ENCODE measurements around the gene ADK. TPM values are rescaled to one million over a fixed set of nuclear protein-coding genes. Genes with fewer than 3 reads are reported as not detected.

Gene ADK
- total RNA-seq, 1 donor from 2014 or later: 47.0 TPM

DNA sequence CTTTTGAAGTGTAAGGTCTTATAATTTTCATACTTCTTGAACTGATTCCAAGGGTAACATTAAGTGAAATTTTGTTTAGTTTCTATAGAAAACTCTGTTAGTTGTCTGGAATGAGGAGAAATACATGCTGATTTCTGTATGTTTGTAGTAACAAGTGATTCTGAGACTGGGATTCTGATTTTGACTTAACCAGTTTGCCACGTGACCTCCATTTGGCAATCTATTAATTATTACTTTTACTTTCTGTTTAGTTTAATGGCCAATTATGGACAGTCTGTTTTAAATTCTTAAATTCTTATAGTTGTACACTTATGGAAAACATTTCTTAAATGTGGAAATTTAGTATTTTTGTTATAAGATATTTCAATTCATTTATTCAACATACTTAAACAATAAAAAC is 163.1 kb downstream of the ADK start:
- Mint-ChIP-seq H3K36me3 (ENCODE audit: unreplicated experiment) (peaks cover 11% of the 10 kb centered on the region), H3K9me3 (ENCODE audit: unreplicated experiment) (peaks cover 3% of the 10 kb centered on the region), H3K27ac (ENCODE audit: unreplicated experiment) (peak overlapping the region; percentile 13), H3K4me3 (ENCODE audit: unreplicated experiment) (no peak overlapping the region), H3K27me3 (ENCODE audit: unreplicated experiment) (no peaks in the 10 kb centered on the region), H3K4me1 (ENCODE audit: unreplicated experiment) (peaks cover 26% of the 10 kb centered on the region)
- TF ChIP-seq, protein P1, sequence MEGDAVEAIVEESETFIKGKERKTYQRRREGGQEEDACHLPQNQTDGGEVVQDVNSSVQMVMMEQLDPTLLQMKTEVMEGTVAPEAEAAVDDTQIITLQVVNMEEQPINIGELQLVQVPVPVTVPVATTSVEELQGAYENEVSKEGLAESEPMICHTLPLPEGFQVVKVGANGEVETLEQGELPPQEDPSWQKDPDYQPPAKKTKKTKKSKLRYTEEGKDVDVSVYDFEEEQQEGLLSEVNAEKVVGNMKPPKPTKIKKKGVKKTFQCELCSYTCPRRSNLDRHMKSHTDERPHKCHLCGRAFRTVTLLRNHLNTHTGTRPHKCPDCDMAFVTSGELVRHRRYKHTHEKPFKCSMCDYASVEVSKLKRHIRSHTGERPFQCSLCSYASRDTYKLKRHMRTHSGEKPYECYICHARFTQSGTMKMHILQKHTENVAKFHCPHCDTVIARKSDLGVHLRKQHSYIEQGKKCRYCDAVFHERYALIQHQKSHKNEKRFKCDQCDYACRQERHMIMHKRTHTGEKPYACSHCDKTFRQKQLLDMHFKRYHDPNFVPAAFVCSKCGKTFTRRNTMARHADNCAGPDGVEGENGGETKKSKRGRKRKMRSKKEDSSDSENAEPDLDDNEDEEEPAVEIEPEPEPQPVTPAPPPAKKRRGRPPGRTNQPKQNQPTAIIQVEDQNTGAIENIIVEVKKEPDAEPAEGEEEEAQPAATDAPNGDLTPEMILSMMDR (IDR thresholded peaks at IDR 0.05): no peak
- DNase-seq (ENCODE audit: extremely low spot score, unreplicated experiment): no peak

DNA sequence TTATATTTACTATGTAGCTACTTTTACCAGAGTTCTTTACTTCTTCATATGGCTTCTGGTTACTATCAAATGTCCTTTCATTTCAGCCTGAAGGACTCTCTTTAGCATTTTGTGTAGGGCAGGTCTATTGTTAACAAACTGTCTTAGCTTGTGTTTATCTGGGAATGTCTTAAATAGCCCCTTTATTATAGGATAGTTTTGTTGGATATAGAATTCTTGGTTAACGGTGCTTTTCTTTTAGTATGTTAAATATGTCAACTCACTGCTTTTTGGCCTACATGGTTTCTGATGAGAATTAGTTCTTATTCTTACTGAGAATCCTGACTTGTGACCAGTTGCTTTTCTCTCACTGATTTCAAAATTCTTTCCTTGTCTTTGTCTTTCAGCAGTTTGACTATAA is 169.0 kb downstream of the ADK start:
- Mint-ChIP-seq H3K9me3 (ENCODE audit: unreplicated experiment) (peaks cover 14% of the 10 kb centered on the region), H3K27me3 (ENCODE audit: unreplicated experiment) (no peaks in the 10 kb centered on the region), H3K27ac (ENCODE audit: unreplicated experiment) (no peak overlapping the region), H3K36me3 (ENCODE audit: unreplicated experiment) (peaks cover 25% of the 10 kb centered on the region), H3K4me3 (ENCODE audit: unreplicated experiment) (no peak overlapping the region), H3K4me1 (ENCODE audit: unreplicated experiment) (no peaks in the 10 kb centered on the region)
- DNase-seq (ENCODE audit: extremely low spot score, unreplicated experiment): no peak
- TF ChIP-seq, protein P1 (IDR thresholded peaks at IDR 0.05): no peak

DNA sequence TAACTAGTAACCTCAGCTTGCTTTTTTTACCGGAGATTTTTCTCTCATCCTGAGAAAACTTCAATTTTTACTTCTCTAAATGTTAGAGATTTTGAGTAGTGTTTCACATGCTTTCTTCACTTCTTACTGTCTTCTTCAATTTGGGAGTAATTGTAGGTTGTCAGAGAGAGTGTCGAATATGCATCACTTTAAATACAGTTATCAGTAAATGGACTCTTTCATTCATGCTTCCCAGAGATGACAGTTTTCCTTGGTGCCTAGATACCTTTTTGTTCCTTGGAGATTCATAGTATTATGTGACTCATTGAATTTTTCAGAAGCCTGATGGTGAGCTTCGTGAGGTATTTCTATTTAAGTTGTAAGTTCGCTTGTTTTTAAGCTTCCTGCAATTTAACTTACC is 169.7 kb downstream of the ADK start:
- TF ChIP-seq, protein P1 (IDR thresholded peaks at IDR 0.05): no peak
- H3K27ac Mint-ChIP-seq (ENCODE audit: unreplicated experiment): no peak overlapping the region

DNA sequence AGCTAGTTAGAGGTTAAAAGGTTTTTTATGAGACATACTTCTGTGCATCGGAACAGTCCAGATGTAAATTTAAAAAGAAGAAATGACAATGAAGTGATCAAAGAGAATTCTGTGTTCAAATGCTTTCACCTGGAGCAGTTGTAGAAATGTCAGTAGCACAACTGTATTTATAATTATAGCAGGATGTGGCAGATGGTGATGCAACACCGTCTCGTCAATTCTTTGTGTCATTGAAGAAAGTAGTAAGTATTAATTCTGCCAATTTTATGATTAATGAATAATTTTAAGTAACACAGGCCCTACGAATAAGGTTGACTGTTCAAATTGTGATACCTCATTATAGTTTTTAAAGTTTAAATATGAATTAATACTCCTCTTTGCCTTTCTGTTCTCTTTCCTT is 171.1 kb downstream of the ADK start:
- Mint-ChIP-seq H3K4me3 (ENCODE audit: unreplicated experiment) (no peak overlapping the region), H3K4me1 (ENCODE audit: unreplicated experiment) (peaks cover 8% of the 10 kb centered on the region), H3K27me3 (ENCODE audit: unreplicated experiment) (no peaks in the 10 kb centered on the region), H3K9me3 (ENCODE audit: unreplicated experiment) (peaks cover 14% of the 10 kb centered on the region), H3K36me3 (ENCODE audit: unreplicated experiment) (peaks cover 29% of the 10 kb centered on the region), H3K27ac (ENCODE audit: unreplicated experiment) (no peak overlapping the region)
- no peak for DNase-seq (ENCODE audit: extremely low spot score, unreplicated experiment)
- TF ChIP-seq, protein P1 (IDR thresholded peaks at IDR 0.05): no peak

More for the DNA sequence above, 169.7 kb downstream of the ADK start:
- Mint-ChIP-seq H3K27me3 (ENCODE audit: unreplicated experiment) (no peaks in the 10 kb centered on the region), H3K4me3 (ENCODE audit: unreplicated experiment) (no peak overlapping the region), H3K4me1 (ENCODE audit: unreplicated experiment) (peaks cover 5% of the 10 kb centered on the region), H3K9me3 (ENCODE audit: unreplicated experiment) (peaks cover 14% of the 10 kb centered on the region), H3K36me3 (ENCODE audit: unreplicated experiment) (peaks cover 25% of the 10 kb centered on the region)
- no peak for DNase-seq (ENCODE audit: extremely low spot score, unreplicated experiment)

DNA sequence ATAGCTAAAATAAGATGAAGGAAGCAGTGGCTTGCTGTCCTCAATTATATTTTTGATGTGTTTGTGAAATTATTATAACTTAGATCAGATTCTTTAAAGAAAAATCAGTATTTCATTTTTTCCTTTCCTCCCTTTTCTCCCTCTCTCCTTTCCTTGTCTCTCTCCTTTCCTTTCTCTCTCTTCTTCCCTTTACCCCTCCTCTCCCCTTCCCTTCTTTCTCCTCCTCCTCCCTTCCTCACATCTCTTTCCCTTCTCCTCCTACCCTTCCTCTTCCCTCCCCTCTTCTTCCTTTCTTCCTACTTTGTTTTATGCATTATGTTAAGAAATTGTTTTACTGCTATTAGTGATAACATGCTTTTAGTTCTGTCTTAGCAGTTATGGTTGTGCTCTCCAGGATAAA is 171.5 kb downstream of the ADK start:
- H3K36me3 Mint-ChIP-seq (ENCODE audit: unreplicated experiment): peaks cover 25% of the 10 kb centered on the region
- no peak overlapping the region for H3K27ac Mint-ChIP-seq (ENCODE audit: unreplicated experiment)
- peaks cover 14% of the 10 kb centered on the region for H3K9me3 Mint-ChIP-seq (ENCODE audit: unreplicated experiment)
- H3K27me3 Mint-ChIP-seq (ENCODE audit: unreplicated experiment): no peaks in the 10 kb centered on the region
- H3K4me1 Mint-ChIP-seq (ENCODE audit: unreplicated experiment): peaks cover 12% of the 10 kb centered on the region
- TF ChIP-seq, protein P1 (IDR thresholded peaks at IDR 0.05): no peak
- DNase-seq (ENCODE audit: extremely low spot score, unreplicated experiment): no peak
- H3K4me3 Mint-ChIP-seq (ENCODE audit: unreplicated experiment): no peak overlapping the region
